Mesenchymal stem cell (in vitro differentiated cells and primary cell): ENCODE results near the gene KCNQ5.
A peak's percentile ranks its signal among the peaks of the same experiment; 100 is the strongest.

ENCODE experiments used
- DNase-seq: peaks from one replicate; pipeline ENCODE4 v3.0.0-alpha.2; 2013
- H2AFZ ChIP-seq: one replicate; pipeline ENCODE4 v1.6.1; 2013; ENCODE audit warnings: low read depth, mild to moderate bottlenecking, control low read depth, inconsistent platforms, low read length, moderate library complexity
- H2AK5ac ChIP-seq: 2 replicates; pipeline ENCODE4 v1.6.1; 2013; ENCODE audit warnings: low read length, moderate library complexity, mild to moderate bottlenecking, inconsistent platforms; ENCODE audit not compliant: severe bottlenecking
- H2BK120ac ChIP-seq: one replicate; pipeline ENCODE4 v1.6.1; 2013; ENCODE audit warnings: low read depth, mild to moderate bottlenecking, inconsistent platforms, low read length, moderate library complexity
- H2BK12ac ChIP-seq, 2 experiments: one replicate each; pipeline ENCODE4 v1.6.1; 2013; ENCODE audit warnings: inconsistent platforms in 2 of 2, low read length in 2 of 2, mild to moderate bottlenecking in 2 of 2, moderate library complexity in 2 of 2, control low read depth in 1 of 2
- H2BK15ac ChIP-seq: one replicate; pipeline ENCODE4 v1.6.1; 2013; ENCODE audit warnings: mild to moderate bottlenecking, low read depth, inconsistent platforms; ENCODE audit not compliant: poor library complexity, severe bottlenecking
- H2BK5ac ChIP-seq: 2 replicates; pipeline ENCODE4 v1.6.1; 2013; ENCODE audit warnings: low read depth, mild to moderate bottlenecking, low read length, control low read depth, inconsistent platforms; ENCODE audit not compliant: poor library complexity, severe bottlenecking
- H3K14ac ChIP-seq, 2 experiments: one replicate each; pipeline ENCODE4 v1.6.1; 2013; ENCODE audit warnings: inconsistent platforms in 2 of 2, low read length in 2 of 2, control low read depth in 1 of 2, mild to moderate bottlenecking in 1 of 2, moderate library complexity in 1 of 2
- H3K18ac ChIP-seq, 2 experiments: one replicate each; pipeline ENCODE4 v1.6.1; 2013; ENCODE audit warnings: inconsistent platforms in 2 of 2, low read length in 2 of 2, control low read depth in 1 of 2, low read depth in 1 of 2, mild to moderate bottlenecking in 1 of 2
- H3K23ac ChIP-seq, 2 experiments: one replicate each; pipeline ENCODE4 v1.6.1; 2013; ENCODE audit warnings: inconsistent platforms in 2 of 2, low read length in 2 of 2, mild to moderate bottlenecking in 2 of 2, moderate library complexity in 2 of 2, control low read depth in 1 of 2
- H3K27ac ChIP-seq: 2 replicates; pipeline ENCODE4 v1.5.1; 2013; ENCODE audit warnings: mild to moderate bottlenecking, moderate library complexity, low read length, control low read depth, inconsistent platforms; ENCODE audit not compliant: poor library complexity, severe bottlenecking
- H3K27me3 ChIP-seq, 2 experiments: 2 replicates each; pipeline versions ENCODE4 v1.6.1 to v1.7.0; 2013; ENCODE audit warnings: low read length in 2 of 2, mild to moderate bottlenecking in 2 of 2, moderate library complexity in 2 of 2, control low read depth in 1 of 2, inconsistent platforms in 1 of 2; ENCODE audit not compliant: control insufficient read depth in 1 of 2, insufficient read depth in 1 of 2
- H3K36me3 ChIP-seq, 2 experiments: 2 replicates each; pipeline versions ENCODE4 v1.6.1 to v1.7.0; 2013; ENCODE audit warnings: low read length in 2 of 2, control low read depth in 1 of 2, inconsistent platforms in 1 of 2, low read depth in 1 of 2, mild to moderate bottlenecking in 1 of 2; ENCODE audit not compliant: insufficient read depth in 2 of 2, control insufficient read depth in 1 of 2
- H3K4ac ChIP-seq, 2 experiments: one replicate each; pipeline ENCODE4 v1.6.1; 2013; ENCODE audit warnings: inconsistent platforms in 2 of 2, low read length in 2 of 2, mild to moderate bottlenecking in 2 of 2, moderate library complexity in 2 of 2, control low read depth in 1 of 2, low read depth in 1 of 2
- H3K4me1 ChIP-seq: 2 replicates; pipeline ENCODE4 v1.6.1; 2013; ENCODE audit warnings: low read depth, low read length, control low read depth; ENCODE audit not compliant: control insufficient read depth, insufficient read depth
- H3K4me2 ChIP-seq: 2 replicates; pipeline ENCODE4 v1.6.1; 2013; ENCODE audit warnings: low read length, mild to moderate bottlenecking, inconsistent platforms; ENCODE audit not compliant: poor library complexity, severe bottlenecking
- H3K4me3 ChIP-seq, 2 experiments: 2 replicates each; pipeline versions ENCODE4 v1.5.1 to v1.7.0; 2013; ENCODE audit warnings: low read length in 2 of 2, mild to moderate bottlenecking in 2 of 2, control low read depth in 1 of 2, low read depth in 1 of 2; ENCODE audit not compliant: insufficient read depth in 1 of 2
- H3K79me1 ChIP-seq: replicated peaks from 2 replicates; pipeline ENCODE4 v1.6.1; 2013; ENCODE audit warnings: mild to moderate bottlenecking, control low read depth, low read length, inconsistent platforms; ENCODE audit not compliant: poor library complexity, severe bottlenecking
- H3K9ac ChIP-seq: 2 replicates; pipeline ENCODE4 v1.7.0; 2013; ENCODE audit warnings: mild to moderate bottlenecking, low read length, moderate library complexity
- H3K9me3 ChIP-seq: 2 replicates; pipeline ENCODE4 v1.7.0; 2013; ENCODE audit warnings: mild to moderate bottlenecking, low read length; ENCODE audit not compliant: control insufficient read depth
- H4K8ac ChIP-seq: one replicate; pipeline ENCODE4 v1.6.1; 2013; ENCODE audit warnings: inconsistent platforms, mild to moderate bottlenecking, low read length, moderate library complexity
- H4K91ac ChIP-seq: one replicate; pipeline ENCODE4 v1.6.1; 2013; ENCODE audit warnings: mild to moderate bottlenecking, low read length, inconsistent platforms
- WGBS: methylation state at CpG from one replicate; pipeline ENCODE4 v1.1.7; 2013; ENCODE audit warnings: mixed read lengths; 5-methylcytosine and 5-hydroxymethylcytosine counted together

Gene KCNQ5

DNA sequence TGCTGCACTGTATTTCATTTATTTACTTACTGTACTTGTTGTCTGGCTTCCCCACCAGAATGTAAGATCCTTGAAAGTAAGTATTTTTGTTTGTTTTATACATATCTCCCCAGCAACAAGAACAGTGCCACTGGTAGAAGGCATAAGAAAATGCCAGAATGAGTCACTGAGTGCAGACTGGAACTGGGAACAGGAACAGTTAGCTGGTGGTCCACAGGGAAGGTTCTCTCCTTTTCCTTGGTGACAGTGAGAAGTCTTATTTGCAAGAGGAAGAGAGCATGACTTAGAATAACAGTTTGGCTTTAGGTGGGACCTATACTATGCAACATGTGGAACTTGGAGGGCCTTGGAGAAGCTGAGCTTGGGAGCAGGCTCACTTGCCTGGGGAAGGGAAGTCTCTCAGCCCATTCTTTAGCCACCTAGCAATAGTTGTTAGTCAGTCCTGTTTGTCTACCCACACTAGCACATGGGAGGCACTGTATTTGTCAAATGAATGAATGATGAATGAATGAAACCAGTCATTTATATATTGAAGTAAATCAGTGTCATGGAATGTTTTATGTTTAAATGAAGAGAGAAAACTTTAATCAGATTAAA lies 203.5 kb downstream of the KCNQ5 start:
- peak overlapping the region; percentile 79 for H3K9ac ChIP-seq
- no peak overlapping the region for H3K4me2 ChIP-seq
- no peaks in the 10 kb centered on the region for H3K79me1 ChIP-seq
- H3K4me1 ChIP-seq: no peaks in the 10 kb centered on the region
- H3K23ac ChIP-seq: no peak overlapping the region
- H4K8ac ChIP-seq: no peak overlapping the region
- no peak overlapping the region for H2BK120ac ChIP-seq
- DNase-seq: peak; percentile 95
- no peak overlapping the region for H3K18ac ChIP-seq
- H3K9me3 ChIP-seq: no peaks in the 10 kb centered on the region
- H3K14ac ChIP-seq: no peak overlapping the region
- H2BK5ac ChIP-seq: no peak overlapping the region
- H2AFZ ChIP-seq: no peak overlapping the region
- no peak overlapping the region for H3K27ac ChIP-seq
- H3K27me3 ChIP-seq: no peaks in the 10 kb centered on the region
- H3K4me3 ChIP-seq: no peak overlapping the region
- no peaks in the 10 kb centered on the region for H3K36me3 ChIP-seq
- H2BK15ac ChIP-seq: no peak overlapping the region
- no peak overlapping the region for H2AK5ac ChIP-seq
- no peak overlapping the region for H4K91ac ChIP-seq
- no peak overlapping the region for H3K4ac ChIP-seq
- no peak overlapping the region for H2BK12ac ChIP-seq

DNA sequence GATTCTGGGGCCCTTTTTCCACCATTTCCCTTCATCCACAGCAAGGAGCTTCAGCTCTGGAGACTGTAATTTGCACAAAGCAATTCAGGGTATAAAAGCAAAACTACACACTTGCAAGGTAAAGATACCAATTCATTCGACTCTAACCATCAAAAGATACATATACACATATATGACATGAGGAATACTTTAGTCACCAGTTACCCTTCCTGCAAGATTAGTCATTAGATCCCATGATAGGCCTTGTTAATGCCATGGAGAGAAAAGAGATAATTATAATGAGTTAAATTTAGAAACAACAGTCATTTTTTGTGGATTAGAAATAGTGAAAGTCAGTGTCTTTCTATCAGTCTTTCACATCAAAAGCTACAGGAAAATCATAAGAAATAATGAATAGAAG lies 204.2 kb downstream of the KCNQ5 start:
- H2BK12ac ChIP-seq: no peak overlapping the region
- H3K79me1 ChIP-seq: no peaks in the 10 kb centered on the region
- no peak overlapping the region for H2AFZ ChIP-seq
- H3K23ac ChIP-seq: no peak overlapping the region
- H4K91ac ChIP-seq: no peak overlapping the region
- DNase-seq: peak; percentile 86
- no peak overlapping the region for H3K27ac ChIP-seq
- H3K27me3 ChIP-seq: no peaks in the 10 kb centered on the region
- H2BK5ac ChIP-seq: no peak overlapping the region
- H2BK120ac ChIP-seq: no peak overlapping the region
- H4K8ac ChIP-seq: no peak overlapping the region
- H3K14ac ChIP-seq: no peak overlapping the region
- H2AK5ac ChIP-seq: no peak overlapping the region
- no peak overlapping the region for H3K18ac ChIP-seq
- H3K9ac ChIP-seq: peak overlapping the region; percentile 79
- no peaks in the 10 kb centered on the region for H3K9me3 ChIP-seq
- no peak overlapping the region for H3K4me3 ChIP-seq
- H3K4ac ChIP-seq: no peak overlapping the region
- H2BK15ac ChIP-seq: no peak overlapping the region
- H3K4me1 ChIP-seq: no peaks in the 10 kb centered on the region
- no peak overlapping the region for H3K4me2 ChIP-seq
- no peaks in the 10 kb centered on the region for H3K36me3 ChIP-seq
- no CpG with 5 or more reads among the region's 1 CpG for WGBS

DNA sequence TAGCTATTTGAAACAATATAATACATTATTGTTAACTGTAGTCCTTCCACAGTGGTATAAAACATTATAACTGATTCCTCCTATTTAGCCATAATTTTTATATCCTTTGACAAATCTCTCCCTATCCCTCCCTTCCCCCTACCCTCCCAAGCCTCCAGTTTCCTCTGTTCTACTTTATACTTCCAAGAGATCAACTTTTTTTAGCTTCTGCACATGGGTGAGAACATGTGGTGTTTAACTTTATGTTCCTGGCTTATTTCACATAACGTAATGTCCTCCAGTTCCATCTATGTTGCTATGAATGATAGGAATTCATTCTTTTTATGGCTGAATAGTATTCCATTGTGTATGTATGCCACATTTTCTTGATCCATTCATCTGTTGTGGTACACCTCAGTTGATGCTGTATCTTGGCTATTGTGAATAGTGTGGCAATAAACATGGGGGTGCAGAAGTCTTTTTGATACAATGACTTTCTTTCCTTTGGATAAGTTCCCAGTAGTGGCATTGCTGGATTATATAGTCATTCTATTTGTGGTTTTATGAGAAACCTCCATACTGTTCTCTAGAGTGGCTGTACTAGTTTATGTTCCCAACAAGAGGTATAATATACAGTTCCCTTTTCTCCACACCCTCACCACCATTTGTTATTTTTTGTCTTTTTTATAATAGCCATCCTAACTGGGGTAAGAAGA lies 205.0 kb downstream of the KCNQ5 start:
- no peak overlapping the region for H3K4me2 ChIP-seq
- no peak overlapping the region for H4K8ac ChIP-seq
- no peak overlapping the region for H3K4ac ChIP-seq
- H2AFZ ChIP-seq: no peak overlapping the region
- H2BK15ac ChIP-seq: no peak overlapping the region
- H3K27ac ChIP-seq: no peak overlapping the region
- H3K4me1 ChIP-seq: no peaks in the 10 kb centered on the region
- H2BK5ac ChIP-seq: no peak overlapping the region
- no peaks in the 10 kb centered on the region for H3K36me3 ChIP-seq
- no peak overlapping the region for H3K4me3 ChIP-seq
- DNase-seq: peak; percentile 73
- no peak overlapping the region for H3K23ac ChIP-seq
- H2BK120ac ChIP-seq: no peak overlapping the region
- H2AK5ac ChIP-seq: no peak overlapping the region
- no peaks in the 10 kb centered on the region for H3K9me3 ChIP-seq
- no peak overlapping the region for H2BK12ac ChIP-seq
- no peaks in the 10 kb centered on the region for H3K27me3 ChIP-seq
- no peak overlapping the region for H3K18ac ChIP-seq
- H3K14ac ChIP-seq: no peak overlapping the region
- H3K79me1 ChIP-seq: no peaks in the 10 kb centered on the region
- no peak overlapping the region for H4K91ac ChIP-seq
- WGBS: 100% methylated on average over 1 of the region's 1 CpG
- H3K9ac ChIP-seq: peak overlapping the region; percentile 79

DNA sequence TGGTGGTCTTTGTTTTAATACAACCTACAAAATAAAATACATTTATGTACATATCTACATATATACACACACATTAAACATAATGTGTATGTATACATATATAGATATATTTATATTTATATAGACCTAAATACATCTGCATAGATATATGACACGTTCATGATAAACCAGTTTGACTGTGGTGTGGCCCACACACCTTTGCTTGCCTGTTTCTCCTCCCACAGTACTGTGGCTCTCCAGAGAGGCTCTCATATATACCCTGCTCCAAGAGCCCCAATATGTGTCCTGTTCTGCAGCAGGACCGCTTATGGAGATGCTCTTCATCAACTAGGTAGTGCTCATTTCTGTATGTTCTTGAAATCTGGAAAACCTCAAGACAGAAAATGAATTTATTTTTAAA lies 207.0 kb downstream of the KCNQ5 start:
- no peaks in the 10 kb centered on the region for H3K9me3 ChIP-seq
- no peak overlapping the region for H4K91ac ChIP-seq
- no peaks in the 10 kb centered on the region for H3K79me1 ChIP-seq
- H2AK5ac ChIP-seq: no peak overlapping the region
- no peak overlapping the region for H3K27ac ChIP-seq
- no peaks in the 10 kb centered on the region for H3K27me3 ChIP-seq
- no peak overlapping the region for H2BK120ac ChIP-seq
- DNase-seq: no peak
- no peak overlapping the region for H3K4ac ChIP-seq
- no peak overlapping the region for H2BK5ac ChIP-seq
- no peak overlapping the region for H3K9ac ChIP-seq
- H3K36me3 ChIP-seq: no peaks in the 10 kb centered on the region
- no peak overlapping the region for H4K8ac ChIP-seq
- no peak overlapping the region for H2AFZ ChIP-seq
- no peak overlapping the region for H3K18ac ChIP-seq
- H3K14ac ChIP-seq: no peak overlapping the region
- 91% methylated on average over 1 of the region's 2 CpGs for WGBS
- H3K4me1 ChIP-seq: no peaks in the 10 kb centered on the region
- no peak overlapping the region for H2BK12ac ChIP-seq
- no peak overlapping the region for H3K23ac ChIP-seq
- H3K4me2 ChIP-seq: no peak overlapping the region
- H2BK15ac ChIP-seq: no peak overlapping the region
- H3K4me3 ChIP-seq: no peak overlapping the region
